Body of pancreas (tissue), 4 donors: Measurements from ENCODE around the gene METRNL. TPM values are rescaled to one million over a fixed set of nuclear protein-coding genes. Genes with fewer than 3 reads are reported as not detected.

Experiments
- ATAC-seq: fragments of 150-250 bp; one replicate; pipeline ENCODE4 v1.9.1; 2016
- DNase-seq, 4 donors: peaks; one replicate each; pipeline ENCODE4 v3.0.0-alpha.2; 2019
- H3K27ac ChIP-seq, 4 donors: fragments of 200-600 bp; sonication (generic); 1 replicate in 3 of 4; 2 replicates in 1 of 4; pipeline versions ENCODE4 v1.5.1 to v1.6.1; 2016 to 2019; ENCODE audit warnings: mild to moderate bottlenecking in 1 of 4, mixed read lengths in 1 of 4, moderate library complexity in 1 of 4
- H3K27me3 ChIP-seq, 2 donors: fragments of 200-600 bp; sonication (generic); one replicate each; pipeline ENCODE4 v1.6.0; 2016; ENCODE audit warnings: mild to moderate bottlenecking in 1 of 2
- H3K36me3 ChIP-seq, 2 donors: fragments of 200-600 bp; sonication (generic); replicated peaks in 1 of 2; 2 replicates each; pipeline ENCODE4 v1.5.1; 2016; ENCODE audit warnings: low read depth in 2 of 2; ENCODE audit not compliant: insufficient read depth in 1 of 2
- H3K4me1 ChIP-seq: fragments of 200-600 bp; sonication (generic); one replicate; pipeline ENCODE4 v1.6.0; 2016
- H3K4me3 ChIP-seq, 2 donors: fragments of 200-600 bp; sonication (generic); 1 replicate in 1 of 2; 2 replicates in 1 of 2; pipeline ENCODE4 v1.5.1; 2016 to 2019
- H3K9me3 ChIP-seq, 3 donors: fragments of 200-600 bp; sonication (generic); 1 replicate in 2 of 3; 2 replicates in 1 of 3; pipeline ENCODE4 v1.5.1; 2016
- POLR2A ChIP-seq, 3 donors: fragments of 450-650 bp; IDR thresholded peaks; one replicate each; pipeline ENCODE4 v1.6.1; 2016; ENCODE audit warnings: antibody characterized with exemption in 3 of 3, mild to moderate bottlenecking in 2 of 3
- WGBS, 2 donors: methylation state at CpG; one replicate each; pipeline ENCODE4 v1.1.5; 2017; 5-methylcytosine and 5-hydroxymethylcytosine counted together
- intact Hi-C: fragments of 100-400 bp; cut with DNase I; formaldehyde crosslinking; loops from one replicate; pipeline ENCODE4 v1.15.1; 2023
- total RNA-seq, 2 donors: library from RNA; depleted of rRNA; stranded (reverse); fragments of >200 nt; gene quantifications; one replicate each; pipeline ENCODE4 v1.1.0, GENCODE V29; 2016
- TF ChIP-seq, protein P1 (sequence below), 7 experiments: fragments of 450-650 bp in 4 of 7; fragments of 200-600 bp in 3 of 7; sonication (generic) in 3 of 7; IDR thresholded peaks; one replicate each; pipeline ENCODE4 v1.5.1; 2016 to 2019; ENCODE audit warnings: antibody characterized with exemption in 7 of 7

Gene METRNL
- total RNA-seq, 2 donors from 2014 or later = 21.3 to 26.4 TPM

DNA sequence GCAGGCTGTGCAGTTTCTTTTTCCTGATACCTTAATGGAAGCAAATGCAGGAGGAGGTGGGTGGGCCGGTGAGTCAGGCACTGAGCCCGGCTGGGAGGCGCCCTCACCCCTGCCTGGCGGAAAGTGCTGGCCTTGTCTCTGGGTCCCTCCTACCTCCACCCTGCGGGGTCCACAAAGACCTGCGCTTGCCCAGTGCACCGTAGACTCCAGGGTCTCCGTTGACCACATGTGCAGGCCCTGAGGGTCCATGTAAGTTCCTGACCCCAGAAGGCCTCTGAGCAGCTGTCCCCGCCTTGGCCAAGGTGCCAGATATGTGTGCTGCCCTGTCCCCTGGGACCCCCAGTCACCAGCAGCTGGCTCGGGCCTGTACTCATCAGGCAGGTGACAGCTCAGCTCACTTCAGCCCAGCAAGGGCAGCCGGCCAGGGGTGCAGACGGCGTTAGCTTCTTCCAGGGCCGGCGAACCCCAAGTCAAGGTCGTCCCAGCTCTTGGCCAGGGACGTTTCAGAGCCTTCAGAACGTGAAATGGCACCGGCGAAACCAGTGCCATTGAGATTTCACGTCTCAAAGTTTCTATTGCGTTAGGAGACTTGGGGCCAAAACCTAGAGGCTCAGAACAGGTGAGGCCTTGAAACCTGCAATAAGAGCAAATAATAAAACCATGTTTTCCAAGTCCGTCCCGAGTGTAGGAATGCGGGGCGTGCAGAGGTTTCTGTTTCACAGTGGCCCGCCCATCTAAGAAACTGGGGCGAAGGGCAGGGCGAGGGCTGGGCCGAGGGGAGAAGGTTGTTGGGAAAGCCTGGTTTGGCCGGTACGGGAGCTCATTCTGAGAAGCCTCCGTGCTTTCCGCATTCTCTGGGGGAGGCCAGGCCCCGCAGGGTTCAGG, 12.1 kb downstream of the METRNL start:
- DNase-seq (peak; percentile 74 to 88 (median 81)), ATAC-seq (peak; percentile 76)
- intact Hi-C loops = no loop called here
- TF ChIP-seq POLR2A (IDR thresholded peaks at IDR 0.05) = peak in 1 of 3 donors; percentile 35
- TF ChIP-seq, protein P1, sequence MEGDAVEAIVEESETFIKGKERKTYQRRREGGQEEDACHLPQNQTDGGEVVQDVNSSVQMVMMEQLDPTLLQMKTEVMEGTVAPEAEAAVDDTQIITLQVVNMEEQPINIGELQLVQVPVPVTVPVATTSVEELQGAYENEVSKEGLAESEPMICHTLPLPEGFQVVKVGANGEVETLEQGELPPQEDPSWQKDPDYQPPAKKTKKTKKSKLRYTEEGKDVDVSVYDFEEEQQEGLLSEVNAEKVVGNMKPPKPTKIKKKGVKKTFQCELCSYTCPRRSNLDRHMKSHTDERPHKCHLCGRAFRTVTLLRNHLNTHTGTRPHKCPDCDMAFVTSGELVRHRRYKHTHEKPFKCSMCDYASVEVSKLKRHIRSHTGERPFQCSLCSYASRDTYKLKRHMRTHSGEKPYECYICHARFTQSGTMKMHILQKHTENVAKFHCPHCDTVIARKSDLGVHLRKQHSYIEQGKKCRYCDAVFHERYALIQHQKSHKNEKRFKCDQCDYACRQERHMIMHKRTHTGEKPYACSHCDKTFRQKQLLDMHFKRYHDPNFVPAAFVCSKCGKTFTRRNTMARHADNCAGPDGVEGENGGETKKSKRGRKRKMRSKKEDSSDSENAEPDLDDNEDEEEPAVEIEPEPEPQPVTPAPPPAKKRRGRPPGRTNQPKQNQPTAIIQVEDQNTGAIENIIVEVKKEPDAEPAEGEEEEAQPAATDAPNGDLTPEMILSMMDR (IDR thresholded peaks at IDR 0.05) = peak in 1 of 7 experiments; percentile 3
- H3K4me3 ChIP-seq = no peak overlapping the region
- no peaks in the 10 kb centered on the region for H3K9me3 ChIP-seq
- peaks cover 43% of the 10 kb centered on the region for H3K4me1 ChIP-seq
- peak overlapping the region; percentile 83 to 93 (median 92) for H3K27ac ChIP-seq
- H3K27me3 ChIP-seq = no peaks in the 10 kb centered on the region
- peaks cover 0 to 11% of the 10 kb centered on the region in 2 donors for H3K36me3 ChIP-seq
- WGBS, 2 donors = 32 to 33% methylated on average over 25 to 35 of the region's 35 CpGs

DNA sequence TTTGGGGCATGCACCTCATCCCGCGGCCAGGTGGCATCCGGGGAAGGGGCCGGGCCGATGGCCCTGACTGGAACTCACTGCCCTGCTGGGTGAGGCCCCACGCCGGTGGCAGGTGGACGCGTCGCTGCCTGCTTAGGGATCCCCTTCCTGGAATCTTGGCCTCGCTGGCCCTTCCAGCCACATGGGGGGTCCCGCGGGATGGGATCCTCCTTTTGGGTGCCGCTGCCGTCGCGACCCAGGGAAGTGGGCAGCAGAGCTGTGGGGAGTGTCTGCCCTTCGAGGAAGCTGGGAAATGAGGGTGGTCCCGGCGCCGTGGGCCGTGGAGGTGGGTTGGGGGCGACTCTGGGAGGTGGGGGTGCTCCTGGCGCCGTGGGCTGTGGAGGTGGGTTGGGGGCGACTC, 12.8 kb downstream of the METRNL start:
- peaks cover 0 to 11% of the 10 kb centered on the region in 2 donors for H3K36me3 ChIP-seq
- DNase-seq = no peak

DNA sequence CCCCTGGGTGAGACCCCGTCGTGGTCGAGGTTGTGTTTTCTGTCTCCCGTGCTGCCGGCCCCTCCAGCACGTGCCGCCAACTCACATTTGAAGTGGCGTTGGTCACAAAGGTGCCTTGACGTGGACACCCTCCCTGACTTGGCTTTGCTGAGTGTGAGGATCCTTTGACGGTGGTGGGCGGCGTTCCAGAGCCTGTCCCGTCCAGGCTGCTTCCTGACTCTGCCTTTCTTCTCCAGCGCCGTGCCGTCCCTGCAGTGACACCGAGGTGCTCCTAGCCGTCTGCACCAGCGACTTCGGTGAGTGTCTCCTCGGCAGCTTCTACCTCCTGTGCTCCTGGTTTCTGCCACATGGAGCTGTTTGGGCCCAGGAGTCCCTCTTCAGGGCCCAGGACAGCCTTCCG, 13.5 kb downstream of the METRNL start:
- Histone ChIP-seq H3K27me3 (no peaks in the 10 kb centered on the region), H3K36me3 (peaks cover 0 to 11% of the 10 kb centered on the region in 2 donors), H3K4me1 (peaks cover 55% of the 10 kb centered on the region), H3K27ac (peak overlapping the region in 3 of 4 donors; percentile 91 to 93 (median 92)), H3K9me3 (no peaks in the 10 kb centered on the region), H3K4me3 (no peak overlapping the region)
- 82 to 86% methylated on average over 19 to 22 of the region's 22 CpGs for WGBS, 2 donors
- DNase-seq = no peak
- no peak for ATAC-seq
- intact Hi-C loops = no loop called here
- TF ChIP-seq POLR2A (IDR thresholded peaks at IDR 0.05) = no peak

More for the DNA sequence above, 12.8 kb downstream of the METRNL start:
- TF ChIP-seq, protein P1 (IDR thresholded peaks at IDR 0.05) = no peak
- no peak for TF ChIP-seq POLR2A (IDR thresholded peaks at IDR 0.05)
- intact Hi-C loops = no loop called here
- Histone ChIP-seq H3K27ac (peak overlapping the region; percentile 83 to 93 (median 92)), H3K4me1 (peaks cover 49% of the 10 kb centered on the region), H3K27me3 (no peaks in the 10 kb centered on the region), H3K9me3 (no peaks in the 10 kb centered on the region), H3K4me3 (no peak overlapping the region)
- ATAC-seq = no peak
- 71 to 77% methylated on average over 10 to 21 of the region's 26 CpGs for WGBS, 2 donors

DNA sequence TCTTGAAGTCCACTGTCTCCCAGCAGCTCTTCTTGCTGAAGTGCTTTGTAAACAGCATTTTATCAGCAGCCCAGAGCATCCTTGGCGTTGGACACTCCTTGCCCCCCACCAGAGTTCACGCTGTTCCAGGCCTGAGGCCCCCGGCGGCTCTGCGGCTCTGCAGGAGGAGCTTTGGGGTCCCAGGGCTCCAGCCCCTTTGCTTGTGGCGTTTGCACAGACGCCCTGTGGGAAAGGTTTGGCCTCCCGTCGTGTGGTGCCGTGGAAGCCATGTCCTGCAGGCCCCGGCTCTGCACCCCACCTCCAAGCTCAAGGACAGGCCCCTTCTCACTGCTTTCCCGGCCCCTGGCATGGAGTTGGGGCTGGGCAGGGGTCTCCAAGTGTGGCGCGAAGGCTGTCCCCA, 14.1 kb downstream of the METRNL start:
- H3K27ac ChIP-seq = no peak overlapping the region
- intact Hi-C loops = no loop called here

DNA sequence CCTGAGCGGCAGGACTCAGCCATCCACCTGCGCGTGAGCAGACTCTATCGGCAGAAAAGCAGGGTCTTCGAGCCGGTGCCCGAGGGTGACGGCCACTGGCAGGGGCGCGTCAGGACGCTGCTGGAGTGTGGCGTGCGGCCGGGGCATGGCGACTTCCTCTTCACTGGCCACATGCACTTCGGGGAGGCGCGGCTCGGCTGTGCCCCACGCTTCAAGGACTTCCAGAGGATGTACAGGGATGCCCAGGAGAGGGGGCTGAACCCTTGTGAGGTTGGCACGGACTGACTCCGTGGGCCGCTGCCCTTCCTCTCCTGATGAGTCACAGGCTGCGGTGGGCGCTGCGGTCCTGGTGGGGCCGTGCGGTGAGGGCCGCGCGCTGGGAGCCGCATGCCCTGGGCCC, 14.9 kb downstream of the METRNL start:
- Histone ChIP-seq H3K4me1 (peaks cover 62% of the 10 kb centered on the region), H3K27me3 (no peaks in the 10 kb centered on the region), H3K4me3 (no peak overlapping the region), H3K9me3 (no peaks in the 10 kb centered on the region), H3K36me3 (peaks cover 0 to 11% of the 10 kb centered on the region in 2 donors), H3K27ac (no peak overlapping the region)
- no peak for TF ChIP-seq POLR2A (IDR thresholded peaks at IDR 0.05)
- TF ChIP-seq, protein P1 (IDR thresholded peaks at IDR 0.05) = no peak
- DNase-seq (no peak), ATAC-seq (no peak)
- 96 to 98% methylated on average over 15 to 30 of the region's 32 CpGs for WGBS, 2 donors
- intact Hi-C loops = no loop called here

More for the DNA sequence above, 14.1 kb downstream of the METRNL start:
- DNase-seq = no peak
- ATAC-seq = no peak
- Histone ChIP-seq H3K9me3 (no peaks in the 10 kb centered on the region), H3K27me3 (no peaks in the 10 kb centered on the region), H3K4me1 (peaks cover 61% of the 10 kb centered on the region), H3K4me3 (no peak overlapping the region), H3K36me3 (peaks cover 0 to 11% of the 10 kb centered on the region in 2 donors)
- TF ChIP-seq, protein P1 (IDR thresholded peaks at IDR 0.05) = no peak
- no peak for TF ChIP-seq POLR2A (IDR thresholded peaks at IDR 0.05)
- 80 to 87% methylated on average over 2 to 14 of the region's 14 CpGs for WGBS, 2 donors
